Activated T-helper 2 cell treated with anti-CD3 and anti-CD28 coated beads, Interferon-gamma antibody, Interleukin-2, Interleukin-4, amounts not matched to agents 10 μg/mL and 5 μg/mL and 100 μg/mL, durations not matched to agents 14 hours and 24 hours and 36 hours (primary cell): ENCODE measurements around the gene TPX2. TPM values are rescaled to one million over a fixed set of nuclear protein-coding genes. Genes with fewer than 3 reads are reported as not detected.
"Not testable (repeated sequence)": the region's sequence is repeated elsewhere in the genome, so short reads cannot be mapped to it uniquely, and the experiment has no call there.

Source experiments
- DNase-seq: peaks from one replicate; pipeline ENCODE4 v3.0.0; 2021; ENCODE audit warnings: low spot score
- H3K27ac Mint-ChIP-seq: one replicate; pipeline ENCODE4 v1.8.0; 2021; ENCODE audit warnings: mixed read lengths
- H3K27me3 Mint-ChIP-seq: one replicate; pipeline ENCODE4 v1.8.0; 2021; ENCODE audit warnings: low read depth, mixed read lengths
- H3K36me3 Mint-ChIP-seq: one replicate; pipeline ENCODE4 v1.8.0; 2021; ENCODE audit warnings: low read depth, mixed read lengths
- H3K4me1 Mint-ChIP-seq: one replicate; pipeline ENCODE4 v1.8.0; 2021; ENCODE audit warnings: low read depth, mixed read lengths
- H3K4me3 Mint-ChIP-seq: one replicate; pipeline ENCODE4 v1.8.0; 2021; ENCODE audit warnings: low read depth, mild to moderate bottlenecking, moderate library complexity, mixed read lengths
- H3K9me3 Mint-ChIP-seq: one replicate; pipeline ENCODE4 v1.8.0; 2021; ENCODE audit warnings: mixed read lengths
- intact Hi-C: fragments of 100-400 bp; cut with micrococcal nuclease; formaldehyde crosslinking; loops from one replicate; pipeline ENCODE4 v1.15.1; 2023
- total RNA-seq: library from RNA; stranded (reverse); gene quantifications from 2 replicates; pipeline ENCODE4 v1.2.3, GENCODE V29; 2022

The TPX2 gene
- total RNA-seq, 1 donor from 2014 or later: 82.8 TPM

GRCh38 chr20:31747028-31747427 lies 7.9 kb downstream of the TPX2 start:
- H3K36me3 Mint-ChIP-seq: peaks cover 50% of the 10 kb centered on the region
- peaks cover 27% of the 10 kb centered on the region for H3K4me1 Mint-ChIP-seq
- H3K9me3 Mint-ChIP-seq, H3K4me3 Mint-ChIP-seq, intact Hi-C loops, H3K27me3 Mint-ChIP-seq, DNase-seq, H3K27ac Mint-ChIP-seq: not testable (repeated sequence)

DNA sequence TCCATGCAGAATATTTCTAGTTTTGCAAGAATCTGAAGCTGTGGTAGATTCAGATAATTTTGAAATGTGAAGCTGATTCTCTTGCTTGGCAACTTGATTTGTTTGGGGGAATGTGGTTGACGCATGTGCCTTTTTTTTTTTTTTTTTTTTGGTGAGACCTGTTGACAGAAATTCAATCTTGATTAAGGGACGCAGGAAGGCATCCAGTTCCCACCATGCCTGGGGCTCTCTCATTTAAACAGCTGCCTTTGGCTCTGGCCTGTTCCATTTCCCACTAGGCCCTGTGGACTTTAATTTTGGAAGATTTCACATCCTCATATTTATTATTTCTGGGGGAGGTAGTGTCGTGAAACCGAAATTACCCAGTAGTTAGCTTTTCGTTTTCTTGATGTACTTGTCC lies 8.6 kb downstream of the TPX2 start:
- Mint-ChIP-seq H3K4me3 (no peak overlapping the region), H3K27ac (no peak overlapping the region), H3K4me1 (peaks cover 26% of the 10 kb centered on the region), H3K36me3 (peaks cover 50% of the 10 kb centered on the region), H3K27me3 (no peaks in the 10 kb centered on the region), H3K9me3 (no peaks in the 10 kb centered on the region)
- DNase-seq: no peak
- intact Hi-C loops: no loop called here

DNA sequence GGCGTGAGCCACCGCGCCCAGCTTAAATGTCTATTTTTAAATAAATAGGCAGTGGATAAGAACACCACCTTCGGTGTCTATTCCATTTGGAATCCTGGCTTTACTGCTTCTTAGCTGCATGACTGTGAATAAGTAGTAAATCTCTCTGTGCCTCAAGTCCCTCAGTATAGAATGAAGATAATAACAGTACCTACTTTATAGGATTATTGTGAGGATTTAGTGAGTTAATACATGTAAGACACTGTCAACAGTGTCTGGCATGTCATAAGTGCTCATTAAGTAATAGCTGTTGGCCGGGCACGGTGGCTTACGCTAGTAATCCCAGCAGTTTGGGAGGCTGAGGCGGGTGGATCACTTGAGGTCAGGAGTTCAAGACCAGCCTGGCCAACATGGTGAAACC lies 10.1 kb downstream of the TPX2 start:
- DNase-seq: no peak
- intact Hi-C loops: no loop called here
- H3K36me3 Mint-ChIP-seq: peaks cover 61% of the 10 kb centered on the region
- peaks cover 29% of the 10 kb centered on the region for H3K4me1 Mint-ChIP-seq
- H3K27me3 Mint-ChIP-seq: no peaks in the 10 kb centered on the region
- no peak overlapping the region for H3K27ac Mint-ChIP-seq
- no peak overlapping the region for H3K4me3 Mint-ChIP-seq
- no peaks in the 10 kb centered on the region for H3K9me3 Mint-ChIP-seq

DNA sequence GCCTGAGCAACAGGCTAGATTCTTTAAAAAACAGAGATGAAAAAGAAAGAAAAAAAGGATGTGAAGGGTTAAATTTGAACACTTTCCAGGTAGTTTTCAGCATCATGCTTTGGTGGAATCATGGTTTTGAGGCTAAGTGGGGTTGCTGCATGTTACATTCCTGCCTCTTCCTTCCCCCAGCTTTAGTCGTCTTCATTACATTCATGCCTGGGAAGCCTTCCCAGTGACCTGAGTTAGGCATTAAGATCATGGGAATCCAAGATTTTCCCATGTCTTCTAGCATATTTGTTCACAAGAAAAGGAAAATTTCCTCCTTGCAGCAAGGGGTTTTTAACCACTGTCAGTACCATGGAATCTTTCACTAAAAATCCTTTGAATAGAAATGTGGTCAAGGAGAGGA lies 12.0 kb downstream of the TPX2 start:
- no peak overlapping the region for H3K27ac Mint-ChIP-seq
- intact Hi-C loops: no loop called here
- DNase-seq: no peak
- H3K4me1 Mint-ChIP-seq: peaks cover 30% of the 10 kb centered on the region
- H3K4me3 Mint-ChIP-seq: no peak overlapping the region
- no peaks in the 10 kb centered on the region for H3K27me3 Mint-ChIP-seq
- peaks cover 49% of the 10 kb centered on the region for H3K36me3 Mint-ChIP-seq
- no peaks in the 10 kb centered on the region for H3K9me3 Mint-ChIP-seq

DNA sequence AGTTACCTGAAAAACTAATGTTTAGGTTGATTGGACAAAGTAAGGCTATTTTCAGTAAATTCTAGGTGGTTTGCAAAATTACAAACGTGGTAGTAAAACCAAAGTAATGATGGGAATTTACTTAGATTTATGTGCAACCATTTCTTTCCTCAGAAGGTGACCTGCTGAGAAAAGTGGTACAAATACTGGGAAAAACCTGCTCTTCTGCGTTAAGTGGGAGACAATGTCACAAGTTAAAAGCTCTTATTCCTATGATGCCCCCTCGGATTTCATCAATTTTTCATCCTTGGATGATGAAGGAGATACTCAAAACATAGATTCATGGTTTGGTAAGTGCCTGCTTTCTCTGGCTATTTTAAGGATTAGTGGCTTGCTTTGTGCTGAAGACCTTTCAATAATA lies 18.2 kb downstream of the TPX2 start:
- no peak overlapping the region for H3K4me3 Mint-ChIP-seq
- peaks cover 21% of the 10 kb centered on the region for H3K4me1 Mint-ChIP-seq
- H3K27ac Mint-ChIP-seq: no peak overlapping the region
- intact Hi-C loops: no loop called here
- no peaks in the 10 kb centered on the region for H3K27me3 Mint-ChIP-seq
- DNase-seq: no peak
- H3K9me3 Mint-ChIP-seq: no peaks in the 10 kb centered on the region
- H3K36me3 Mint-ChIP-seq: peaks cover 64% of the 10 kb centered on the region

GRCh38 chr20:31758521-31758920 lies 19.4 kb downstream of the TPX2 start:
- H3K36me3 Mint-ChIP-seq: peaks cover 66% of the 10 kb centered on the region
- peaks cover 19% of the 10 kb centered on the region for H3K4me1 Mint-ChIP-seq
- no peaks in the 10 kb centered on the region for H3K27me3 Mint-ChIP-seq
- no peaks in the 10 kb centered on the region for H3K9me3 Mint-ChIP-seq
- H3K4me3 Mint-ChIP-seq: no peak overlapping the region
- DNase-seq: no peak
- no peak overlapping the region for H3K27ac Mint-ChIP-seq
- intact Hi-C loops: no loop called here

GRCh38 chr20:31758991-31759390 lies 19.9 kb downstream of the TPX2 start:
- Mint-ChIP-seq H3K4me1 (peaks cover 19% of the 10 kb centered on the region), H3K9me3 (no peaks in the 10 kb centered on the region), H3K27me3 (no peaks in the 10 kb centered on the region), H3K36me3 (peaks cover 64% of the 10 kb centered on the region), H3K27ac (no peak overlapping the region), H3K4me3 (no peak overlapping the region)
- intact Hi-C loops: no loop called here
- DNase-seq: no peak

DNA sequence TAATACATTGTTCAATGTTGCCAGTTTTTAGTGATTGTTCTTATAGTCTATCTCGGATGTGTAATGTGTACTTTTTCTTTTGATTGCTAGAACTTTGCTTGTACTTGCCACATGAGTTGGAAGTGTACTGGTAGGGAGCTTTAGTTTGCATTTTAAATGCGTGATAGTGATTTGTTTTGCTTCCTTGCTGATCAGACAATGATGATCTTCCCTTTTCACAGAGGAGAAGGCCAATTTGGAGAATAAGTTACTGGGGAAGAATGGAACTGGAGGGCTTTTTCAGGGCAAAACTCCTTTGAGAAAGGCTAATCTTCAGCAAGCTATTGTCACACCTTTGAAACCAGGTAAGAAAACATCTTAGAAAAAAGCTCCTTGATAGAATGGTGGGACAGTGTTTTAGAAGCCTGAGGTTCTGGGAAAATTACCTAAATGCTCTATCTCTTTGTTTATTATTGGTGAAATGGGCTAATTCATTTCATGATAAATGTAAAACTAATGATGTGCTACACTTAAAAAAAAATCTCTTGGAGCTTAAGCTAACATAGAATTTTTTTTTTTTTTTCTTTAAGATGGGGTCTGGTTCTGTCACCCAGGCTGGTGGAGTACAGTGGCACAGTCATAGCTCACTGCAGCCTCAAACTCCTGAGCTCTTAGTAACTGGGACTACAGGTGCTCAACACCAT lies 20.9 kb downstream of the TPX2 start:
- Mint-ChIP-seq H3K4me1 (peaks cover 18% of the 10 kb centered on the region), H3K9me3 (no peaks in the 10 kb centered on the region), H3K27me3 (no peaks in the 10 kb centered on the region), H3K27ac (no peak overlapping the region), H3K36me3 (peaks cover 72% of the 10 kb centered on the region), H3K4me3 (no peak overlapping the region)
- intact Hi-C loops: no loop called here
- no peak for DNase-seq

DNA sequence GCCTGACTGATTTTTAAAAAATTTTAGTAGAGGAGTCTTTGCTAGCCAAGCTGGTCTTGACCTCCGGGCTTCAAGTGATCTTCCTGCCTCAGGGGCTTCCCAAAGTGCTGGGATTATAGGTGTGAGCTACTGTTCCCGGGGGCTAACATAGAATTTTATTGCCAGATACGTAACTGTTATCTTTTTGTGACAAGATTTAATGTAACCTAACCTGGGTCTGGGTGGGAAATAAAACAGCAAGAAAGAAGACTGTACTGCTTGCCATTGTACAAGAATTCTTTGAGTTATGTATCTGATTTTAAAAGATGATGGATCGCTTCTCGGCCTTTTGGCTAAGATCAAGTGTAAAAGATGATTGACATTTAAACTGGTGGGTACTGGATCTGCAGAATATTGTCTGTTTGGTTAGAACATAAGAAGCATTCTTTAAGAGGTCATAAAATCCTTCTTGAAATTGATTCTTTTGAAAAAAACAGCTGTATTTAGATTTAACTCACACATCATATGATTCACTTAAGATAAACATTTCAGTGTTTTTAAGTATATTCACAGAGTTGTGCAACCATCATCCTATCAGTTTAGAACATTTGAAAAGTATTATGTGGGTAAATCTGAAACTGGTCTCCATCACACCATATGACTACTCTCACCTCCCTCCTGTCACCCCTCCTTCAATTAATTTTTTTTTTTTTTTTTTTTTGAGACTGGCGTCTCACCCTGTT lies 21.6 kb downstream of the TPX2 start:
- DNase-seq: no peak
- Mint-ChIP-seq H3K36me3 (peaks cover 78% of the 10 kb centered on the region), H3K4me1 (peaks cover 23% of the 10 kb centered on the region), H3K27ac (no peak overlapping the region), H3K9me3 (no peaks in the 10 kb centered on the region), H3K27me3 (no peaks in the 10 kb centered on the region), H3K4me3 (no peak overlapping the region)
- intact Hi-C loops: no loop called here

- Mint-ChIP-seq H3K9me3 (no peaks in the 10 kb centered on the region), H3K4me3 (no peak overlapping the region), H3K27ac (peak overlapping the region; percentile 35), H3K4me1 (peaks cover 11% of the 10 kb centered on the region), H3K36me3 (peaks cover 76% of the 10 kb centered on the region), H3K27me3 (no peaks in the 10 kb centered on the region)
- intact Hi-C loops: no loop called here
- no peak for DNase-seq
Observed at GRCh38 chr20:31764641-31765305, 25.7 kb downstream of the TPX2 start.

GRCh38 chr20:31767805-31768204 lies 28.7 kb downstream of the TPX2 start:
- Mint-ChIP-seq H3K27ac (no peak overlapping the region), H3K4me1 (peaks cover 13% of the 10 kb centered on the region), H3K9me3 (no peaks in the 10 kb centered on the region), H3K4me3 (no peak overlapping the region), H3K27me3 (no peaks in the 10 kb centered on the region), H3K36me3 (peaks cover 67% of the 10 kb centered on the region)
- intact Hi-C loops: no loop called here
- DNase-seq: no peak

DNA sequence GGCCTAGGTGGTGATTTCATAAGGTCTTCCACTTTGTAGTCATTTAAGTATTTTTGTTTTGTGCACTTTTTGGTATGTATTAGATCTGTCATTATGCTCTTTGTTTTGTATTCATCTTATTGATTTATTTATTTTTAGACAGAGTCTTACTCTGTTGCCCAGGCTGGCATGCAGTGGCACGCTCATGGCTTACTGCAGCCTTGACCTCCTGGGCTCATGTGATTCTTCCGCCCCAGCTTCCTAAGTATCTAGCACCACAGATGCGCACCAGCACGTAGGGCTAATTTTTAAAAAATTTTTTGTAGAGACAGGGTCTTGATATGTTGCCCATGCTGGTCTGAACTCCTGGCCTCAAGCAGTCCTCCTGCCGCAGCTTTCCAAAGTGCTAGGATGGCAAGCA lies 30.6 kb downstream of the TPX2 start:
- H3K4me1 Mint-ChIP-seq: peaks cover 11% of the 10 kb centered on the region
- intact Hi-C loops: no loop called here
- H3K27ac Mint-ChIP-seq: no peak overlapping the region
- H3K9me3 Mint-ChIP-seq: no peaks in the 10 kb centered on the region
- peaks cover 68% of the 10 kb centered on the region for H3K36me3 Mint-ChIP-seq
- DNase-seq: no peak
- no peaks in the 10 kb centered on the region for H3K27me3 Mint-ChIP-seq
- H3K4me3 Mint-ChIP-seq: no peak overlapping the region

DNA sequence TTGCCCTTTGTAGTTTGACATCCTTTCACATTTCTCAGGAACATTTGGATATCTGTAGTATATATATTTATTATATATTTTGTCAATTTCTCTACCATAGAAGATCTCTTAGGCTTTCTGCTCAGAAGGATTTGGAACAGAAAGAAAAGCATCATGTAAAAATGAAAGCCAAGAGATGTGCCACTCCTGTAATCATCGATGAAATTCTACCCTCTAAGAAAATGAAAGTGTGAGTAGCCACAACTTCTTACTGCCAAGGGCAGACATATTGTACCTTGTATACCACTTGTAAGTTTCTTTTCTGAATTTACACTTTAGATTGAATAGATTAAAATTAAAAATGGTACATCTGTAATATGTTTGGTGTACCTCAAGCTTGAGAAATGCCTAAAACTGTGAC lies 31.2 kb downstream of the TPX2 start:
- Mint-ChIP-seq H3K27ac (no peak overlapping the region), H3K36me3 (peaks cover 67% of the 10 kb centered on the region), H3K4me3 (no peak overlapping the region), H3K9me3 (no peaks in the 10 kb centered on the region), H3K27me3 (no peaks in the 10 kb centered on the region), H3K4me1 (peaks cover 9% of the 10 kb centered on the region)
- intact Hi-C loops: no loop called here
- no peak for DNase-seq
